GM18498 (cell line): ENCODE data around the gene RASSF1.

ENCODE experiments used
- ATAC-seq: cut with Tn5 transposase; IDR thresholded peaks from one replicate; pipeline ENCODE4 v1.9.1; 2021; ENCODE audit warnings: mild to moderate bottlenecking, moderate library complexity; ENCODE audit not compliant: unreplicated experiment

RASSF1 gene, protein sequence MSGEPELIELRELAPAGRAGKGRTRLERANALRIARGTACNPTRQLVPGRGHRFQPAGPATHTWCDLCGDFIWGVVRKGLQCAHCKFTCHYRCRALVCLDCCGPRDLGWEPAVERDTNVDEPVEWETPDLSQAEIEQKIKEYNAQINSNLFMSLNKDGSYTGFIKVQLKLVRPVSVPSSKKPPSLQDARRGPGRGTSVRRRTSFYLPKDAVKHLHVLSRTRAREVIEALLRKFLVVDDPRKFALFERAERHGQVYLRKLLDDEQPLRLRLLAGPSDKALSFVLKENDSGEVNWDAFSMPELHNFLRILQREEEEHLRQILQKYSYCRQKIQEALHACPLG

GRCh38 chr3:50340448-50341329, at the start of gene RASSF1:
TSS of gene RASSF1 (minus strand) at chr3:50340836. CDS start at chr3:50340805, 31 bp downstream.
- ATAC-seq = peak; percentile 13

DNA sequence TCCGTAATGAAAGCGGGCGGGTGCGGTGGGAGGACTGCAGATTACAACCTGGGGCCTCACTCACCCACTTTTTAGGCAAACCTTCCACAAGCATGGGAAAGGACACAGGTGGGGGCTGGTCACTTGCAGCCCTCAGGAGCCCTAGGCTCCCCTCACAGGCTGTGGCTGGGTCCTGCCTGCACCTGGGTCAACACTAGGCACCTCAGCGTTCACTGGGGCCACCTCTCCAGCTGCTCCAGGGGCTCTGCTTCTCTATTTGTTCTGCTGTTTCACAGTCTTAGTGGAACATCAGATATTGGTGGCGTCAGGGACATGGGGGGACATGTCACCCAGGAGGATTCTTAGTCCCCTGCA, 48.8 kb upstream of the RASSF1 start:
- ATAC-seq = no peak

GRCh38 chr3:50388720-50389413, 48.2 kb upstream of the RASSF1 start:
- ATAC-seq = no peak

GRCh38 chr3:50388016-50388719, 47.5 kb upstream of the RASSF1 start:
- no peak for ATAC-seq

DNA sequence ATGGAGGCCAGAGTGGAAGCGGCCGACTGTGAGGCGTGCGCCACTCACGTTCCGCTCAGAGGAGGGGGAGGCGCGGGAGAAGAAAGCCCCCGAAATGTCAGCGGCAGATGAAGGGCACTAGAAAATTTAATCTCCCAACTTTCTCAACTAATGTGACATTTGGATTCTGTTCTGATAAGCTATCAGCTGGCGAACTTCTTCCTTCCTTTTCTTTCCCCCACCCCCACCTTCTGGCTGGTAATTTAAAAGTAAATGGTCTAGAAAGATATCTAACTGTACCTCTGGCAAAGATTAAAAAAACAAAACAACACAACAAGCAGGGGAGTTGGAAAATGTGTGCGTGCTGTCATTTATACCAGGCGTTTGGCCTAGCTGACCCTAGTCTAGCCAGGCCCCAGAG, 45.1 kb upstream of the RASSF1 start:
- no peak for ATAC-seq

GRCh38 chr3:50383750-50384149, 43.1 kb upstream of the RASSF1 start:
- ATAC-seq = no peak

DNA sequence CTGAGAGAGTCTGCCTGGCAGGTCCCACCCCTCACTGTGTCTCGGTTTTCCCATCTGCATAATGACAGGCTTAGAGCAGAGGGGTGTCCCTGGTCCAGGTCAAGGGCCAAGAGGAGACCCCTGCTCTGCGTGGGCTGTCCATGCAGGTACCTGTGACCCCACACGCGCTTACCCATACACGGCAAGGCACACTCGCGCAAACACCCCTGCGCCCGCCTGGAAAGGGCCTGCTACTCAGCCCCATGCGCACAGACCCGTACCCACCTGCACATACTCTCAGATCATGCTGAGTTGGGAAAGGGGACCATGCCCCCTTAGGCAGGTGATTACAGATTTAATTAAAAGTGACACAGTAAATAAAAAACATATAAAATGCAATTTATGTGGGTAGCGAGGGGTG, 42.1 kb upstream of the RASSF1 start:
- ATAC-seq = no peak

DNA sequence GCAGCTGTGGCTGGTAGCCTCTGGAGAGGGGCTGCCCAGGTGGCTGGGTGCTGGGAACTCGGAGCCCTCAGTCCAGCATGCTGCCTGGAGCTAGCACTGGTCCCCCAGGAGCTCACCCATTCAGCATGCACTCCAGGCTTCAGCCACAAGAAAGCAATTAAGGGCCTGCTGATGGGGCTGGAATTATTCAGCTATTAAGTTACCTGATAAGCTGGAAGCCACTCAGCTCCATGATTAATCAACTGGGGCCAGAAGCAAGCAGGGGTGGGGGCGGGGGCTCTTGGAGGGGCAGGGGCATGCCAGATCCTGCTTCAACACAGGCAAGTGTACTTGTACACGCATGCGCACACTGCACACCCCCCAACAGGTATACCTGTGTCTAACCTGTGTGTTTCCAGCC, 40.7 kb upstream of the RASSF1 start:
- no peak for ATAC-seq

DNA sequence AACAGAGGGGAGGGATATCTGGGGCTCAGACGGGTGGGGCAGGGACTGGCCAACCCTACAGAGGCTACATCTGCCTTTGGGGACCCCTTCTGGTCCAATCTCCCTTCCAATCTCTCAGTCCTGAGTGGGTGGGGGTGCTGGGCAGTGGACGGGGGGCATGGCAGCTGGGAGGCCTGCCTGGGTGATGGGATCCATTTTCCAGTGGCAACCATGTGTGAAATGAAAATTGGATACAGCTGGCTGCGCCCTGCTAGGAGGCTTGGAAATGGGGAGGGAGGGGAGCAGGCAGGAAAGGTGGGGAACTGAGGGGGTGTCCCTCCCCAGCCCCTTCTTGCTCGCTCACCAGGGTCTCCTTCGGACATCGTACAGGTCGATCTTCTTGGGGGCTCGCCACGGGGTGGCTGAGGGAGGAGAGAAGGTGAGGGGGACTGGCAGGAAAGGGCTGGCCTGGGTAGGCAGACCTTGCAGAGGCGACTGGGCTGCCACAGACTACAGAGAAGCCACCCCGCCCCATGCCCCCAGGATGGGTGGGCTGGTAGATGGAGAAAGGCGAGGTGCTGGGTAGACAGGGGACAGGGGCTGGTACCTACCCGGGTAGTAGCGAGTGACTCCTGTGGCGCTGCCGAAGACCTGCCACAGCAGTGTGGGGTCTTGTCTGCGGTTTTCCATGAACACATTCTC, 39.9 kb upstream of the RASSF1 start:
- no peak for ATAC-seq

DNA sequence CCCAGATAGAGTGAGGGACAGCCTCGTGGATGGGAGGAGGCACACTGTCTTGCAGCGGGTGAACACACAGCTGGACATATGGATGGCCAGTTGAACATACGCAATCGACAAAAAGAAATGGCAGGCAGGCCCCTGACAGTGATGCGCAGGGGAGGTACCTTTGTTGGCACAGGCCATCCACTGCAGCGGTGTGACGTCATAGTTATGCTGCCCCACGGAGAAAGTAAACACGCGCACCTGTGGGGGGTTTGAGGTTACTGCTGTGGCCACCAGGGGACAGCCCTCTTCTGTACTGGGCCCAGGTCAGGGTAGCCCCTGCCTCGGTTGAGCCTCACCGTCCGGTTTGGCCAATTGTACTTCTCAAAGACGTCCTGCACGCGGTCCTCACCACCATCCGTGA, 38.1 kb upstream of the RASSF1 start:
- ATAC-seq = no peak

GRCh38 chr3:50378024-50378423, 37.4 kb upstream of the RASSF1 start:
- no peak for ATAC-seq

- no peak for ATAC-seq
Measured at GRCh38 chr3:50375258-50375931, 34.8 kb upstream of the RASSF1 start.

- no peak for ATAC-seq
Measured at GRCh38 chr3:50374363-50375257, 34.0 kb upstream of the RASSF1 start.

- ATAC-seq = no peak
Measured at GRCh38 chr3:50373146-50374051, 32.8 kb upstream of the RASSF1 start.

GRCh38 chr3:50372349-50372748, 31.7 kb upstream of the RASSF1 start:
- ATAC-seq = no peak

GRCh38 chr3:50371133-50371685, 30.6 kb upstream of the RASSF1 start:
- no peak for ATAC-seq

DNA sequence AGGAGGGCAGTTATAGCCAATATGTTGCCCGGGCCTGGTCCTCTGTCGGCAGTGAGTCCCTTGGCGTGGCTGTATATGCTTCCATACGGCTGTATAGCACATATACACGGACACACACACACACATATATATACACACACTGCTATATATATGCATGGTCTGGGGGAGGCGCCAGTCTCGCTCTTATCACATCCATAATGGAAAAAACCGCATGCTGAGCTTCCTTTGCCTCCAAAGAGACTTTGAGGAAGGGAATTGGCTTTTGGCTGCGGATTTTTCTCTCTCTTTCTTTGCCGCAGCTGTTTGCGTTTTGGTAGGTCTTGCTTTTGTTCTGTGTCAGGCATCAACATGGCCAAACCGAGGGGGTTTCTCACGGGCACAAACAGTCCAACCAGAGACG, 30.0 kb upstream of the RASSF1 start:
- no peak for ATAC-seq
